Neuron (in vitro differentiated cells): Measurements from ENCODE around the gene CDC45.
"Not testable (repeated sequence)": the region's sequence is repeated elsewhere in the genome, so short reads cannot be mapped to it uniquely, and the experiment has no call there.

Experiments
- H2AFZ ChIP-seq: one replicate; pipeline ENCODE4 v1.6.1; 2013; ENCODE audit warnings: low read depth, mild to moderate bottlenecking, inconsistent platforms, low read length, moderate library complexity
- H3K27me3 ChIP-seq: one replicate; pipeline ENCODE4 v1.6.1; 2013; ENCODE audit warnings: low read length; ENCODE audit not compliant: insufficient read depth
- H3K36me3 ChIP-seq: one replicate; pipeline ENCODE4 v1.6.1; 2013; ENCODE audit warnings: low read length; ENCODE audit not compliant: insufficient read depth
- H3K4me1 ChIP-seq: one replicate; pipeline ENCODE4 v1.6.1; 2013; ENCODE audit warnings: low read length; ENCODE audit not compliant: insufficient read depth
- H3K4me3 ChIP-seq: 2 replicates; pipeline ENCODE4 v1.5.1; 2013; ENCODE audit warnings: mild to moderate bottlenecking, low read length, moderate library complexity
- H3K9me3 ChIP-seq: one replicate; pipeline ENCODE4 v1.6.1; 2013; ENCODE audit warnings: low read length

CDC45 gene

GRCh38 chr22:19479355-19480172 lies at the start of gene CDC45:
Gene CDC45 (plus strand): TSS chr22:19479920. CDS start chr22:19479969, 49 bp downstream.
- peak within 1 kb of the TSS; percentile 71 for H2AFZ ChIP-seq
- no peaks in the 10 kb centered on the region for H3K27me3 ChIP-seq
- H3K4me1 ChIP-seq, result peaks cover 22% of the 10 kb centered on the region

GRCh38 chr22:19429950-19430889 lies 49.5 kb upstream of the CDC45 start:
- Histone ChIP-seq H2AFZ (no peak overlapping the region), H3K36me3 (peaks cover 10% of the 10 kb centered on the region), H3K9me3 (no peaks in the 10 kb centered on the region), H3K4me1 (peaks cover 20% of the 10 kb centered on the region), H3K27me3 (no peaks in the 10 kb centered on the region), H3K4me3 (peak overlapping the region; percentile 76)

More at GRCh38 chr22:19479355-19480172, at the start of gene CDC45:
- H3K9me3 ChIP-seq, result no peaks in the 10 kb centered on the region
- H3K36me3 ChIP-seq, result peaks cover 33% of the 10 kb centered on the region
- H3K4me3 ChIP-seq, result peak within 1 kb of the TSS; percentile 100

GRCh38 chr22:19430890-19431541 lies 48.7 kb upstream of the CDC45 start:
- H3K36me3 ChIP-seq, result peaks cover 17% of the 10 kb centered on the region
- H3K4me3 ChIP-seq, result peak overlapping the region; percentile 76
- H2AFZ ChIP-seq, result no peak overlapping the region
- H3K9me3 ChIP-seq, result no peaks in the 10 kb centered on the region
- H3K27me3 ChIP-seq, result no peaks in the 10 kb centered on the region
- H3K4me1 ChIP-seq, result peaks cover 20% of the 10 kb centered on the region

GRCh38 chr22:19431649-19432132 lies 48.0 kb upstream of the CDC45 start, which contains the start of gene HIRA:
Gene HIRA (minus strand): TSS chr22:19431733. CDS start chr22:19431476, 257 bp downstream.
- H3K36me3 ChIP-seq, result peaks cover 21% of the 10 kb centered on the region
- H3K4me1 ChIP-seq, result peaks cover 20% of the 10 kb centered on the region
- peak within 1 kb of the TSS; percentile 76 for H2AFZ ChIP-seq
- H3K4me3 ChIP-seq, result peak within 1 kb of the TSS; percentile 76
- no peaks in the 10 kb centered on the region for H3K27me3 ChIP-seq
- H3K9me3 ChIP-seq, result no peaks in the 10 kb centered on the region

GRCh38 chr22:19432133-19432851 lies 47.4 kb upstream of the CDC45 start, which contains the start of gene MRPL40:
Gene MRPL40 (plus strand): TSS chr22:19432545. CDS start chr22:19432555, 10 bp downstream.
- H3K9me3 ChIP-seq, result no peaks in the 10 kb centered on the region
- peaks cover 20% of the 10 kb centered on the region for H3K4me1 ChIP-seq
- H2AFZ ChIP-seq, result peak within 1 kb of the TSS; percentile 76
- H3K36me3 ChIP-seq, result peaks cover 24% of the 10 kb centered on the region
- H3K4me3 ChIP-seq, result peak within 1 kb of the TSS; percentile 76
- no peaks in the 10 kb centered on the region for H3K27me3 ChIP-seq

- no peak overlapping the region for H2AFZ ChIP-seq
- H3K27me3 ChIP-seq, result no peaks in the 10 kb centered on the region
- H3K9me3 ChIP-seq, result no peaks in the 10 kb centered on the region
These were observed 45.3 kb upstream of the CDC45 start for GRCh38 chr22:19434401-19434800.

GRCh38 chr22:19434829-19435580 lies 44.7 kb upstream of the CDC45 start:
- Histone ChIP-seq H3K4me3 (no peak overlapping the region), H3K4me1 (peaks cover 14% of the 10 kb centered on the region), H3K36me3 (peaks cover 29% of the 10 kb centered on the region), H3K9me3 (no peaks in the 10 kb centered on the region), H3K27me3 (no peaks in the 10 kb centered on the region), H2AFZ (no peak overlapping the region)

More at GRCh38 chr22:19434401-19434800, 45.3 kb upstream of the CDC45 start:
- Histone ChIP-seq H3K36me3 (peaks cover 29% of the 10 kb centered on the region), H3K4me1 (peaks cover 20% of the 10 kb centered on the region), H3K4me3 (no peak overlapping the region)

GRCh38 chr22:19436444-19437161 lies 43.1 kb upstream of the CDC45 start:
- H2AFZ ChIP-seq, H3K4me1 ChIP-seq, H3K4me3 ChIP-seq, H3K27me3 ChIP-seq, H3K9me3 ChIP-seq: not testable (repeated sequence)
- peaks cover 36% of the 10 kb centered on the region for H3K36me3 ChIP-seq

- Histone ChIP-seq H2AFZ (no peak overlapping the region), H3K36me3 (peaks cover 41% of the 10 kb centered on the region), H3K4me1 (peaks cover 6% of the 10 kb centered on the region), H3K9me3 (no peaks in the 10 kb centered on the region), H3K27me3 (no peaks in the 10 kb centered on the region), H3K4me3 (no peak overlapping the region)
These were observed 41.4 kb upstream of the CDC45 start for GRCh38 chr22:19438298-19438697.

GRCh38 chr22:19440411-19441195 lies 39.1 kb upstream of the CDC45 start:
- Histone ChIP-seq H3K27me3 (no peaks in the 10 kb centered on the region), H3K4me3 (no peak overlapping the region), H3K4me1 (no peaks in the 10 kb centered on the region), H2AFZ (no peak overlapping the region), H3K9me3 (no peaks in the 10 kb centered on the region), H3K36me3 (peaks cover 44% of the 10 kb centered on the region)
